ENCODE data around the gene PDE6A. TPM values are rescaled to one million over a fixed set of nuclear protein-coding genes. Genes with fewer than 3 reads are reported as not detected.
A peak's percentile ranks its signal among the peaks of the same experiment; 100 is the strongest.

Gene PDE6A
- total RNA-seq, 1 donor from 2014 or later: not detected

DNA sequence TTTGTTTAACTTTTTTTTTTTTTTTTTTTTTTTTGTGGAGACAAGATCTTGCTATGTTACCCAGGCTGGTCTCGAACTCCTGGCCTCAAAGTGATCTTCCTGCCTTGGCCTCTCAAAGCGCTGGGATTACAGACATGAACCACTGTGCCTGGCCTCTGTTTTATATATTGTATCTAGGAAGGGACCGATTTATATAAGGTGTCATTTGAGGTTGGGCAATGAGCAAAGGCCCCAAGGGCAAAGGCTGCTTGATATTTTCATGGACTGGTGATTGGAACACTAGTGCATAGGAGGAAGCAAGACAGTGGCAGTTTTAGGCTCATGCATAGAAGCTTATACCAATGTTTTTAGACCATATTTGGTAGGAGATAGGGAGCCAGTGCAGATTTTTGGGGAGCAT lies 19.1 kb upstream of the PDE6A start:
- TF ChIP-seq CTCF (IDR thresholded peaks at IDR 0.05): no peak
- Histone ChIP-seq H3K27me3 (no peaks in the 10 kb centered on the region), H3K9me3 (no peaks in the 10 kb centered on the region), H3K4me1 (peaks cover 0 to 12% of the 10 kb centered on the region in 2 donors), H3K36me3 (no peaks in the 10 kb centered on the region), H3K4me3 (no peak overlapping the region), H3K27ac (no peak overlapping the region)
- intact Hi-C loops (cut with DNase I): loop anchor here (5.0 to 10.0 kb wide), 2 partner anchors 49 to 111 kb away; no protein-coding TSS in a partner anchor
- DNase-seq (ENCODE audit: low spot score in 2 of 2): no peak

- Histone ChIP-seq H3K4me3 (no peak overlapping the region), H3K27me3 (no peaks in the 10 kb centered on the region), H3K9me3 (no peaks in the 10 kb centered on the region), H3K27ac (no peak overlapping the region), H3K4me1 (peaks cover 0 to 12% of the 10 kb centered on the region in 2 donors), H3K36me3 (no peaks in the 10 kb centered on the region)
- intact Hi-C loops (cut with DNase I): loop anchor here (5.0 to 10.0 kb wide), 2 partner anchors 48 to 110 kb away; no protein-coding TSS in a partner anchor
- DNase-seq (ENCODE audit: low spot score in 2 of 2): no peak
- no peak for TF ChIP-seq CTCF (IDR thresholded peaks at IDR 0.05)
Measured at GRCh38 chr5:149962601-149963300, 18.2 kb upstream of the PDE6A start.

- no peak for DNase-seq (ENCODE audit: low spot score in 2 of 2)
- peak overlapping the region in 1 of 2 donors; percentile 77 for H3K4me3 ChIP-seq
- TF ChIP-seq CTCF (IDR thresholded peaks at IDR 0.05): peak; percentile 15 to 56 (median 39)
- H3K9me3 ChIP-seq: no peaks in the 10 kb centered on the region
- intact Hi-C loops (cut with DNase I): loop anchor here (1.0 to 10.0 kb wide), 6 partner anchors 25 to 125 kb away; partner anchors contain the start of genes HMGXB3 and TIGD6
- H3K27me3 ChIP-seq: no peaks in the 10 kb centered on the region
- no peaks in the 10 kb centered on the region for H3K36me3 ChIP-seq
- peaks cover 0 to 12% of the 10 kb centered on the region in 2 donors for H3K4me1 ChIP-seq
- no peak overlapping the region for H3K27ac ChIP-seq
Measured at GRCh38 chr5:149961957-149962409, 17.4 kb upstream of the PDE6A start.

DNA sequence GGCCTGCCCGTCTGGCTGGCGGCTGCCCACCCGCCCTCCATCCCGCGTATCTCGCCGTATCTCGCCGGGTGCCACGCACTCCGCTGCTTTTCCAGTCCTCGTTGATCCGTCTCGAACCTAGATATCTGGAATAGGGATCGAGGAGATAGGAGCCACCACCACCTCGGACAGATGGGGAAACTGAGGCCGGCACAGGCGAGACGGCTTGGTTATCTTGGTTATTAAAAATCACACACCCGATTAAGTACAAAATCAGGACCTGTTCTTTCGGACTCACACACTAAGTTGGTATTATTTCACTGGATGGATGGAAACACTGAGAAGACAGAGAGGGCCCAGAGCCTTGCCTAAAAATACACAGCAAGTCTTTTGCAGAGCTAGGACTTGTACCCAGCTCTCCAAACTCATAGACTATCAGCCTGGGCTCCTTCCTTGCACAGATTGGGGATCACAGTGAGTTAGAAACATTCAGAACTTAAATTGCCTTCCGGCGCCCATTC lies 16.6 kb upstream of the PDE6A start:
- H3K4me1 ChIP-seq: peaks cover 0 to 12% of the 10 kb centered on the region in 2 donors
- peak overlapping the region; percentile 77 to 86 for H3K4me3 ChIP-seq
- peak overlapping the region; percentile 88 to 94 for H3K27ac ChIP-seq
- no peak for DNase-seq (ENCODE audit: low spot score in 2 of 2)
- H3K9me3 ChIP-seq: no peaks in the 10 kb centered on the region
- intact Hi-C loops (cut with DNase I): loop anchor here (1.0 to 10.0 kb wide), 6 partner anchors 24 to 124 kb away; partner anchors contain the start of genes HMGXB3 and TIGD6
- no peak for TF ChIP-seq CTCF (IDR thresholded peaks at IDR 0.05)
- no peaks in the 10 kb centered on the region for H3K27me3 ChIP-seq
- H3K36me3 ChIP-seq: no peaks in the 10 kb centered on the region

DNA sequence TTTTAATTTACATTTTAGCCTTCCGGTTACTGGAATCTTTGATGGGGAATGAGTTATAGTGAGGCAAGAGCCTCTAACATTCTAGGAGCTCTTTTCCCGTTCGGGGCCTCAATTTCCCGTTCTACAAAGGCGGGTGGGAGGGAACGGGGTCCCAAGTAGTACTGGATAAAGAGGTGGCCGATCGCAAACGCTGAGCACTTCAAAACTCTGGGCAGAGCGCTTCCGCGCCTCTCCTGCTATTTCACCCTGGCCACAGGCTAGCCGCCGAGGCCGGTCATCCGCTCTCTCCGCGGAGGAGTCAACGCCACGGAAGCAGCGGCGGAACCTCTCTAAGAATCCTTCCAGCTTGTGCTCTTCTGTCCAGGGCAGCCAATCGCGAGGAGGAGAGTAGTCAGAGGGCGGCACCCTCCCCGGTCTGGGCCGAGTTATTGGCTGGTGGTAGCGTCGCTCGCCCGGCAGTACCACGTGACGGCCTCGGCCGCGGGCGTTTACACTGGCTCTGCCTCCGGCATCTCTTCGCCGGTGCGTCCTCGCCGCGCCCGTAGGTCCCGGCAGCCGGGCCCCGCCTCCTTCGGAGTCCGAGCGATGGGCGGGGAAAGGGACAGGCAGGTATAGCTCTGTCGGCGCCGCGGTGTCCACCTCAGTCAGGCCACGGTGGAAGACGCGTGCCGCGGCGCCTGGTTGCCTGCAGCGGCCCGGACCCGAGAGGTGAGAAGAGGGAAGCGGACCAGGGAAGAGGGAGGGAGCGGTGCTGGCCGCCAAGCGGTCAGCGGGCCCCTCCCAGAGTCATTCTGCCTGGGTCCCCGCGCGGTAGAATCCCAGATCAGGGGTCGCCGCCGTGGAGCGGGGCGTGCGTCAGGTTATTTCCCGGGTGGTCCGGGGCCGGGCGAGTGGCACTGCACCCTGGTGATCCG lies 15.9 kb upstream of the PDE6A start, which contains the start of gene SLC26A2:
TSS of gene SLC26A2 (plus strand) at position 487 of the 914 bp plus-strand sequence. CDS start 16,895 bp downstream, outside the sequence.
- peaks cover 0 to 12% of the 10 kb centered on the region in 2 donors for H3K4me1 ChIP-seq
- peak within 1 kb of the TSS; percentile 77 to 86 for H3K4me3 ChIP-seq
- peak; percentile 95 to 99 for DNase-seq (ENCODE audit: low spot score in 2 of 2)
- H3K9me3 ChIP-seq: no peaks in the 10 kb centered on the region
- peak within 1 kb of the TSS; percentile 88 to 94 for H3K27ac ChIP-seq
- TF ChIP-seq CTCF (IDR thresholded peaks at IDR 0.05): no peak
- intact Hi-C loops (cut with DNase I): loop anchor here (1.0 to 10.0 kb wide), 6 partner anchors 24 to 123 kb away; partner anchors contain the start of genes HMGXB3 and TIGD6
- H3K36me3 ChIP-seq: no peaks in the 10 kb centered on the region
- H3K27me3 ChIP-seq: no peaks in the 10 kb centered on the region

Measured in ascending aorta (tissue), 2 donors.